Measurements from ENCODE around the gene GRK5. TPM values are rescaled to one million over a fixed set of nuclear protein-coding genes. Genes with fewer than 3 reads are reported as not detected.

Gene GRK5
- total RNA-seq, 2 donors from 2014 or later, result 3.4 to 4.9 TPM

GRCh38 chr10:119335671-119336353 is 128.4 kb downstream of the GRK5 start:
- ATAC-seq, result peak; percentile 26
- H3K27ac ChIP-seq, result no peak overlapping the region
- TF ChIP-seq POLR2A (IDR thresholded peaks at IDR 0.05), result no peak
- TF ChIP-seq CTCF (IDR thresholded peaks at IDR 0.05), result no peak

DNA sequence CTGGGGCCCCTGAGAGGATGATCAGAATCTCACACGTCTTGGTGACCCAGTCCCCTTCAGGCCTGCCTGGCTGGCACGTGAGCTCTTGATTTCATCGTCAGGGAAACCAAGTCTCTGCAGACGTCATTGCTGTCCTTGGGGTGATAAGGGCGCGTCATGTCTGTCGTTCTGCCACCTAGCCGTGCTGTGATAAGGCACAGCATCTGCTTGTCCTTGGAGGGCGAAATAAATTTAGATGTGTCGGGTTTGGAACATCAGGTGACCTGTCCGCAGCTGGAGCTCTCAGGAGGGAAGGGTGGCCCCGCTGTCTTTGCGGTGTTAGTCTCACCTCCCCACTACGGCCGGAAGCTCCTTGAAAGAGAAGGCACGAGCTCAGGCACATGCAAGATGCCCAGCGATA is 129.2 kb downstream of the GRK5 start:
- peaks cover 9% of the 10 kb centered on the region for H3K4me1 ChIP-seq
- WGBS, 2 donors, result 52 to 62% methylated on average over 17 of the region's 17 CpGs
- no peak overlapping the region for H3K4me3 ChIP-seq
- intact Hi-C loops (cut with DNase I), result no loop called here
- no peak overlapping the region for H3K27ac ChIP-seq
- peak in 1 of 4 donors; percentile 60 for DNase-seq
- ATAC-seq, result peak; percentile 45
- no peaks in the 10 kb centered on the region for H3K9me3 ChIP-seq
- no peaks in the 10 kb centered on the region for H3K36me3 ChIP-seq (replicated peaks in 1 of 2; ENCODE audit: insufficient read depth in 1 of 2, low read depth in 2 of 2)
- H3K27me3 ChIP-seq, result no peaks in the 10 kb centered on the region
- TF ChIP-seq POLR2A (IDR thresholded peaks at IDR 0.05), result no peak
- TF ChIP-seq CTCF (IDR thresholded peaks at IDR 0.05), result no peak

More at GRCh38 chr10:119335671-119336353, 128.4 kb downstream of the GRK5 start:
- peaks cover 9% of the 10 kb centered on the region for H3K4me1 ChIP-seq
- H3K9me3 ChIP-seq, result no peaks in the 10 kb centered on the region
- WGBS, 2 donors, result 79 to 83% methylated on average over 9 to 10 of the region's 10 CpGs
- H3K36me3 ChIP-seq (replicated peaks in 1 of 2; ENCODE audit: insufficient read depth in 1 of 2, low read depth in 2 of 2), result no peaks in the 10 kb centered on the region
- intact Hi-C loops (cut with DNase I), result no loop called here
- no peak overlapping the region for H3K4me3 ChIP-seq
- no peak for DNase-seq
- H3K27me3 ChIP-seq, result no peaks in the 10 kb centered on the region

DNA sequence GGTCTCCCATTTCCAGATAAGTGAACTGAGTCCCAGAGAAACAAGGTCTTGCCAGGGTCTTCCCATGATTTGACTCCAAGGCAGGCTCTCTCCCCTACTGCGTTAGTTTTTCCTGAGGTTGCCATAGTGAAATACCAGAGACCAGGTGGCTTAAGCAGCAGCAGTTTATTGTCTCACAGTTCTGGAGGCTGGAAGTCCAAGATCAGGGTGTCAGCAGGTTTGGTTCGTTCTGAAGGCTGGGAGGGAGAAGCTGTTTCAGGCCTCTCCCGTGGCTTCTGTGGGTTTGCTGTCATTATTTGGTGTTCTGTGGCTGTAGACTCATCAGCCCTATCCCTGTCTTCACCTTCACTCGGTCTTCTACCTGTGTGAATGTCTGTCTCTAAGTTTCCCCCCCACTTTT is 129.9 kb downstream of the GRK5 start:
- no peak for DNase-seq
- Histone ChIP-seq H3K4me1 (peaks cover 9% of the 10 kb centered on the region), H3K4me3 (no peak overlapping the region), H3K27ac (no peak overlapping the region), H3K36me3 (replicated peaks in 1 of 2; ENCODE audit: insufficient read depth in 1 of 2, low read depth in 2 of 2) (no peaks in the 10 kb centered on the region), H3K9me3 (no peaks in the 10 kb centered on the region), H3K27me3 (no peaks in the 10 kb centered on the region)
- WGBS, 2 donors, result 82 to 89% methylated on average over 4 of the region's 4 CpGs
- no peak for ATAC-seq
- intact Hi-C loops (cut with DNase I), result no loop called here
- no peak for TF ChIP-seq POLR2A (IDR thresholded peaks at IDR 0.05)
- TF ChIP-seq CTCF (IDR thresholded peaks at IDR 0.05), result no peak

- no peak for DNase-seq
- intact Hi-C loops (cut with DNase I), result no loop called here
- Histone ChIP-seq H3K27ac (no peak overlapping the region), H3K4me3 (no peak overlapping the region), H3K27me3 (no peaks in the 10 kb centered on the region), H3K4me1 (peaks cover 9% of the 10 kb centered on the region), H3K36me3 (replicated peaks in 1 of 2; ENCODE audit: insufficient read depth in 1 of 2, low read depth in 2 of 2) (no peaks in the 10 kb centered on the region), H3K9me3 (no peaks in the 10 kb centered on the region)
- TF ChIP-seq CTCF (IDR thresholded peaks at IDR 0.05), result no peak
- TF ChIP-seq POLR2A (IDR thresholded peaks at IDR 0.05), result no peak
- no peak for ATAC-seq
- WGBS, 2 donors, result 80 to 87% methylated on average over 8 of the region's 8 CpGs
These were observed 130.5 kb downstream of the GRK5 start for GRCh38 chr10:119337796-119338432.
